HG03097 (cell line): Measurements from ENCODE around the gene PHYKPL.

Experiments used
- ATAC-seq: cut with Tn5 transposase; IDR thresholded peaks from one replicate; pipeline ENCODE4 v1.9.1; 2021; ENCODE audit not compliant: unreplicated experiment, low FRiP score

Gene PHYKPL

GRCh38 chr5:178193251-178193809, 39.3 kb downstream of the PHYKPL start:
- no peak for ATAC-seq

GRCh38 chr5:178192787-178193186, 39.8 kb downstream of the PHYKPL start:
- ATAC-seq = no peak

GRCh38 chr5:178192244-178192643, 40.4 kb downstream of the PHYKPL start:
- no peak for ATAC-seq

- no peak for ATAC-seq
Measured at GRCh38 chr5:178191661-178192060, 40.9 kb downstream of the PHYKPL start.

GRCh38 chr5:178189433-178189832, 43.2 kb downstream of the PHYKPL start:
- ATAC-seq = no peak

- no peak for ATAC-seq
Measured at GRCh38 chr5:178187014-178187413, 45.6 kb downstream of the PHYKPL start, which contains the start of gene GMCL2. Gene GMCL2 (minus strand): TSS chr5:178187371. CDS start chr5:178187299, 72 bp downstream.

GRCh38 chr5:178186427-178186826, 46.2 kb downstream of the PHYKPL start:
- no peak for ATAC-seq

GRCh38 chr5:178182158-178182876, 50.3 kb downstream of the PHYKPL start:
- no peak for ATAC-seq

GRCh38 chr5:178180141-178180863, 52.3 kb downstream of the PHYKPL start:
- no peak for ATAC-seq

GRCh38 chr5:178177569-178177968, 55.0 kb downstream of the PHYKPL start:
- no peak for ATAC-seq

GRCh38 chr5:178176791-178177190, 55.8 kb downstream of the PHYKPL start:
- ATAC-seq = no peak

GRCh38 chr5:178174456-178174855, 58.1 kb downstream of the PHYKPL start:
- ATAC-seq = no peak

- no peak for ATAC-seq
Measured at GRCh38 chr5:178170455-178170854, 62.1 kb downstream of the PHYKPL start.

- no peak for ATAC-seq
Measured at GRCh38 chr5:178165581-178165980, 67.0 kb downstream of the PHYKPL start.

GRCh38 chr5:178163772-178164735, 68.5 kb downstream of the PHYKPL start:
- ATAC-seq = peak; percentile 92

GRCh38 chr5:178162481-178162880, 70.1 kb downstream of the PHYKPL start:
- ATAC-seq = no peak

- no peak for ATAC-seq
Measured at GRCh38 chr5:178160176-178160575, 72.4 kb downstream of the PHYKPL start.
